Measurements from ENCODE around the gene HSD17B3.

The HSD17B3 gene

DNA sequence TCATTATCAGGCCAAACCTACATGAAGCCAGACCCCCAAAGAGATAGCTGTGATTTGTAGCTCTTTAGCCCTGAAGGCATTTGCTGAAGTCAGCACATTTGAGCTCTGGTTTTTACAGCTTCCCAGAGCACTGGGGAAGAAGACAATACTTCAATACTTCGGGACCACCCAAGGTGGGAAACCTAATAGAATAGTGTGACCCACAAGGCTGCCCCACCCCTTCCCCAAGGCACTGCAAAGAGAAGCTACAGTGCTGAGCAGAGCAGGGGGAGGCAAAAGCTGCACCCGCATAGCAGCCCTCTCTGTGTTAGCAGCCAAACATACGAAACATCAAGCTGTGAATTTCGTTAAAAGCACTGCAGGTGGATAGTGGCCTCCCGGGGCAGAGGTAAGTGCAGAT lies 87.3 kb downstream of the HSD17B3 start (continued):
- no peak for TF ChIP-seq TSHZ2 (CRISPR knock-in tag; IDR thresholded peaks at IDR 0.05)
- TF ChIP-seq, protein P1, sequence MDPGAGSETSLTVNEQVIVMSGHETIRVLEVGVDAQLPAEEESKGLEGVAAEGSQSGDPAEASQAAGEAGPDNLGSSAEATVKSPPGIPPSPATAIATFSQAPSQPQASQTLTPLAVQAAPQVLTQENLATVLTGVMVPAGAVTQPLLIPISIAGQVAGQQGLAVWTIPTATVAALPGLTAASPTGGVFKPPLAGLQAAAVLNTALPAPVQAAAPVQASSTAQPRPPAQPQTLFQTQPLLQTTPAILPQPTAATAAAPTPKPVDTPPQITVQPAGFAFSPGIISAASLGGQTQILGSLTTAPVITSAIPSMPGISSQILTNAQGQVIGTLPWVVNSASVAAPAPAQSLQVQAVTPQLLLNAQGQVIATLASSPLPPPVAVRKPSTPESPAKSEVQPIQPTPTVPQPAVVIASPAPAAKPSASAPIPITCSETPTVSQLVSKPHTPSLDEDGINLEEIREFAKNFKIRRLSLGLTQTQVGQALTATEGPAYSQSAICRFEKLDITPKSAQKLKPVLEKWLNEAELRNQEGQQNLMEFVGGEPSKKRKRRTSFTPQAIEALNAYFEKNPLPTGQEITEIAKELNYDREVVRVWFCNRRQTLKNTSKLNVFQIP (CRISPR knock-in tag; IDR thresholded peaks at IDR 0.05; ENCODE audit: borderline replicate concordance, low read depth): no peak
- TF ChIP-seq SNAI2 (CRISPR knock-in tag; IDR thresholded peaks at IDR 0.05): no peak
- TF ChIP-seq ARNTL (CRISPR knock-in tag; IDR thresholded peaks at IDR 0.05; ENCODE audit: borderline replicate concordance, low read depth): no peak
- no peak for TF ChIP-seq PPARA (CRISPR knock-in tag; IDR thresholded peaks at IDR 0.05; ENCODE audit: borderline replicate concordance)
- TF ChIP-seq ZNF70 (CRISPR knock-in tag; IDR thresholded peaks at IDR 0.05): no peak
- TF ChIP-seq PATZ1 (CRISPR knock-in tag; IDR thresholded peaks at IDR 0.05; ENCODE audit: borderline replicate concordance): no peak
- TF ChIP-seq RARB (CRISPR knock-in tag; IDR thresholded peaks at IDR 0.05): no peak
- no peak for TF ChIP-seq TOX (CRISPR knock-in tag; IDR thresholded peaks at IDR 0.05; ENCODE audit: borderline replicate concordance)

DNA sequence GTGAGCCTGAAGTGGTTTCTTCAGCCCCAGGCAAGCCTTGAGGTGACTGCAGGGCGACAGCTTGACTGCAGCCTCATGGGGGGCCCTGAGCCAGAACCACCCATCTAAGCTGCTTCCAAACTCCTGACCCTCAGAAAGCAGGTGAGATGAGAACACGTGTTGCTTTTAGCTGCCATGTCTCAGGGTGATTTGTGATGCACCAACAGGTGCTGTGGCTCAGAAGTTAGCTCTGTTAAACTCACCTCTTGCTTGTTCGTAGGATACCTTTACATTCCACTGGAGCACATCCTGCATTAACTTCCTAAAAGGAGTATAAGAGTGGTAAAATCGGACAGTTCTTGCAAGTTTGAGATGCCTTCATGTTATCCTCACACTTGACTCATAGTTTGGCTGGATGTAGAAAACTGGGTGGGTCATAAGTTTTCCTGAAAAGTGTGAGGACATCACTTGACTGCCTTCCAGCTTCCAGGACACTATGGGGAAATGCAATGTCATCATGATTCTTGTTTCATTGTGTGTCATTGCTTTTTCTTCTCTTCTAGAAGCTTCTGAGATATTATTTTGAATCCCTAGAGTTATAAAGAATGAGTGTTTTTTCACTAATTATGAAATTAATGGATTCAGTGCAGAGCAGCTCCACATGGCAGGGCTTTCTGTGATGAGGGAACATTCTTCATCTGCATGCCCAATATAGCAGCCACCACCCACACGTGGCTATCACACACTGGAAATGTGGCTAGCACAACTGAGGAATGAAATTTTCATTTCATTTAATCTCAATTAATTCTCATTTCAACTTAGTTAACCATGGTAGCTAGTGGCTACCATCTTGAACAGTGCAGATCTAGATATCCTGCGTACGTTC lies 92.3 kb downstream of the HSD17B3 start:
- no peak for ATAC-seq
- no peak for TF ChIP-seq TCF4 (CRISPR knock-in tag; IDR thresholded peaks at IDR 0.05; ENCODE audit: borderline replicate concordance)
- TF ChIP-seq ZNF565 (CRISPR knock-in tag; conservative IDR thresholded peaks at IDR 0.05; ENCODE audit: low read depth): no peak
- TF ChIP-seq, protein P2, sequence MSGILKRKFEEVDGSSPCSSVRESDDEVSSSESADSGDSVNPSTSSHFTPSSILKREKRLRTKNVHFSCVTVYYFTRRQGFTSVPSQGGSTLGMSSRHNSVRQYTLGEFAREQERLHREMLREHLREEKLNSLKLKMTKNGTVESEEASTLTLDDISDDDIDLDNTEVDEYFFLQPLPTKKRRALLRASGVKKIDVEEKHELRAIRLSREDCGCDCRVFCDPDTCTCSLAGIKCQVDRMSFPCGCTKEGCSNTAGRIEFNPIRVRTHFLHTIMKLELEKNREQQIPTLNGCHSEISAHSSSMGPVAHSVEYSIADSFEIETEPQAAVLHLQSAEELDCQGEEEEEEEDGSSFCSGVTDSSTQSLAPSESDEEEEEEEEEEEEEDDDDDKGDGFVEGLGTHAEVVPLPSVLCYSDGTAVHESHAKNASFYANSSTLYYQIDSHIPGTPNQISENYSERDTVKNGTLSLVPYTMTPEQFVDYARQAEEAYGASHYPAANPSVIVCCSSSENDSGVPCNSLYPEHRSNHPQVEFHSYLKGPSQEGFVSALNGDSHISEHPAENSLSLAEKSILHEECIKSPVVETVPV (CRISPR knock-in tag; IDR thresholded peaks at IDR 0.05): no peak
- TF ChIP-seq ISL1 (CRISPR knock-in tag; IDR thresholded peaks at IDR 0.05): no peak
- TF ChIP-seq ARNTL (CRISPR knock-in tag; IDR thresholded peaks at IDR 0.05; ENCODE audit: borderline replicate concordance, low read depth): no peak
- TF ChIP-seq CSDC2 (CRISPR knock-in tag; IDR thresholded peaks at IDR 0.05): no peak
- no peak for TF ChIP-seq ZFP30 (CRISPR knock-in tag; IDR thresholded peaks at IDR 0.05)
- no peak for TF ChIP-seq ZC3H10 (CRISPR knock-in tag; IDR thresholded peaks at IDR 0.05)
- no peak for TF ChIP-seq PPARA (CRISPR knock-in tag; IDR thresholded peaks at IDR 0.05; ENCODE audit: borderline replicate concordance)

DNA sequence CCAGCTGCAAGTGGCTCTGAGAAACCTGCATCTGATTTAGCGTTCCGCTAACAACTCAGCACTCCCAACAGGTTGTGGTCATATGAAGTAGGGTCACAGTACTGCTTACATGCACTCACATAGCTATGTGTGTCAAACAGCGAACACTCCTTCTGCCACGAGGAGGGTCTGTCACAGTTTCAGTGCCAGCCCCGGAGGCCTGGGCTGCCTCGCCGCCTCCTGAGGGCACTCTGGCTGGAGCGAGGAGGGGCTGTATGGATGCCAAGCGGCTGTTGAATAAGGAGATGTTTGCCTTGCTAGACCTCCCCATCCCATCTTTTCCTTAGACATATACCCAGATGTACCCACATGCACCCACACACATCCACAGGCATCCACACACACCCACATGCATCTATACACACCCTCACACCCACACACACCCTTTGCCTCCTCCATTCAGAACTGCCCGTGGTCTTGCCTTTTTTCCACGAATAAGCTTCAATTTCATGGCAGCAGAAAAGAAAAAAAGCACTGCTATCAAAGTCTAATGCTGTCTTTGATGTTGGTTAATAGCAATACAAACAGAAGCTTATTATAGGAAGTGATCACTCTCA lies 95.7 kb downstream of the HSD17B3 start:
- TF ChIP-seq ZNF565 (CRISPR knock-in tag; conservative IDR thresholded peaks at IDR 0.05; ENCODE audit: low read depth) (no peak), TSHZ2 (CRISPR knock-in tag; IDR thresholded peaks at IDR 0.05) (no peak), TOX (CRISPR knock-in tag; IDR thresholded peaks at IDR 0.05; ENCODE audit: borderline replicate concordance) (no peak), ZNF8 (CRISPR knock-in tag; IDR thresholded peaks at IDR 0.05) (no peak), PPARA (CRISPR knock-in tag; IDR thresholded peaks at IDR 0.05; ENCODE audit: borderline replicate concordance) (no peak), CSDC2 (CRISPR knock-in tag; IDR thresholded peaks at IDR 0.05) (no peak), ZFP30 (CRISPR knock-in tag; IDR thresholded peaks at IDR 0.05) (no peak), OSR1 (CRISPR knock-in tag; IDR thresholded peaks at IDR 0.05) (no peak), GLIS3 (CRISPR knock-in tag; IDR thresholded peaks at IDR 0.05) (no peak)
- TF ChIP-seq, protein P3, sequence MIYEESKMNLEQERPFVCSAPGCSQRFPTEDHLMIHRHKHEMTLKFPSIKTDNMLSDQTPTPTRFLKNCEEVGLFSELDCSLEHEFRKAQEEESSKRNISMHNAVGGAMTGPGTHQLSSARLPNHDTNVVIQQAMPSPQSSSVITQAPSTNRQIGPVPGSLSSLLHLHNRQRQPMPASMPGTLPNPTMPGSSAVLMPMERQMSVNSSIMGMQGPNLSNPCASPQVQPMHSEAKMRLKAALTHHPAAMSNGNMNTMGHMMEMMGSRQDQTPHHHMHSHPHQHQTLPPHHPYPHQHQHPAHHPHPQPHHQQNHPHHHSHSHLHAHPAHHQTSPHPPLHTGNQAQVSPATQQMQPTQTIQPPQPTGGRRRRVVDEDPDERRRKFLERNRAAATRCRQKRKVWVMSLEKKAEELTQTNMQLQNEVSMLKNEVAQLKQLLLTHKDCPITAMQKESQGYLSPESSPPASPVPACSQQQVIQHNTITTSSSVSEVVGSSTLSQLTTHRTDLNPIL (CRISPR knock-in tag; IDR thresholded peaks at IDR 0.05; ENCODE audit: low read depth): no peak
- ATAC-seq: no peak
